Stimulated activated CD4-positive, alpha-beta T cell treated with anti-CD3 and anti-CD28 coated beads, Interleukin-4, amount 100 ng/mL, for 1 hour (primary cell): ENCODE results near the gene SLC6A18.

Experiments
- DNase-seq: peaks from one replicate; pipeline ENCODE4 v3.0.0-alpha.2; 2020

SLC6A18 gene, protein sequence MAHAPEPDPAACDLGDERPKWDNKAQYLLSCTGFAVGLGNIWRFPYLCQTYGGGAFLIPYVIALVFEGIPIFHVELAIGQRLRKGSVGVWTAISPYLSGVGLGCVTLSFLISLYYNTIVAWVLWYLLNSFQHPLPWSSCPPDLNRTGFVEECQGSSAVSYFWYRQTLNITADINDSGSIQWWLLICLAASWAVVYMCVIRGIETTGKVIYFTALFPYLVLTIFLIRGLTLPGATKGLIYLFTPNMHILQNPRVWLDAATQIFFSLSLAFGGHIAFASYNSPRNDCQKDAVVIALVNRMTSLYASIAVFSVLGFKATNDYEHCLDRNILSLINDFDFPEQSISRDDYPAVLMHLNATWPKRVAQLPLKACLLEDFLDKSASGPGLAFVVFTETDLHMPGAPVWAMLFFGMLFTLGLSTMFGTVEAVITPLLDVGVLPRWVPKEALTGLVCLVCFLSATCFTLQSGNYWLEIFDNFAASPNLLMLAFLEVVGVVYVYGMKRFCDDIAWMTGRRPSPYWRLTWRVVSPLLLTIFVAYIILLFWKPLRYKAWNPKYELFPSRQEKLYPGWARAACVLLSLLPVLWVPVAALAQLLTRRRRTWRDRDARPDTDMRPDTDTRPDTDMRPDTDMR

DNA sequence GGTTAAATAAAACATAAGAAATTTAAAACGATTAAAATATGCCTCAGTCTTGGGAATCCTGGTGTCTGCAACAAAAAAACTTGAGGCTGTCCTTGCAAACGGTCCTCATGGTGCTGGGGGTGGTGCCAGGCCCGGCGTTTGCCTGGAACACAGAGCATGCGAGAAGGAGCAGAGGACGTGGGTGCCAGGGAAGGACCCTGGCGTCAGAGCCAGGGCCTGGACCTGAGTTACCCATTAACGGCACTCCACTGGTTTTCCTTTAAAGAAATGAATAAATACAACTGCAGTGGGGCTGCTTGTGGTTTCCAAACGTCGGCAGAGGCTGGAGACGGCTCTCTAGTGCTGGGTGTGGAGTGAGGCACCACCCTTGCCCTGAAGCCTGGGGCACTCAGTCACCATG, at the start of gene SLC6A18:
SLC6A18 (plus strand) TSS at position 301 of the 400 bp plus-strand sequence; CDS start at position 398, 97 bp downstream.
- no peak for DNase-seq

GRCh38 chr5:1175801-1176472, 49.2 kb upstream of the SLC6A18 start:
- DNase-seq: no peak

DNA sequence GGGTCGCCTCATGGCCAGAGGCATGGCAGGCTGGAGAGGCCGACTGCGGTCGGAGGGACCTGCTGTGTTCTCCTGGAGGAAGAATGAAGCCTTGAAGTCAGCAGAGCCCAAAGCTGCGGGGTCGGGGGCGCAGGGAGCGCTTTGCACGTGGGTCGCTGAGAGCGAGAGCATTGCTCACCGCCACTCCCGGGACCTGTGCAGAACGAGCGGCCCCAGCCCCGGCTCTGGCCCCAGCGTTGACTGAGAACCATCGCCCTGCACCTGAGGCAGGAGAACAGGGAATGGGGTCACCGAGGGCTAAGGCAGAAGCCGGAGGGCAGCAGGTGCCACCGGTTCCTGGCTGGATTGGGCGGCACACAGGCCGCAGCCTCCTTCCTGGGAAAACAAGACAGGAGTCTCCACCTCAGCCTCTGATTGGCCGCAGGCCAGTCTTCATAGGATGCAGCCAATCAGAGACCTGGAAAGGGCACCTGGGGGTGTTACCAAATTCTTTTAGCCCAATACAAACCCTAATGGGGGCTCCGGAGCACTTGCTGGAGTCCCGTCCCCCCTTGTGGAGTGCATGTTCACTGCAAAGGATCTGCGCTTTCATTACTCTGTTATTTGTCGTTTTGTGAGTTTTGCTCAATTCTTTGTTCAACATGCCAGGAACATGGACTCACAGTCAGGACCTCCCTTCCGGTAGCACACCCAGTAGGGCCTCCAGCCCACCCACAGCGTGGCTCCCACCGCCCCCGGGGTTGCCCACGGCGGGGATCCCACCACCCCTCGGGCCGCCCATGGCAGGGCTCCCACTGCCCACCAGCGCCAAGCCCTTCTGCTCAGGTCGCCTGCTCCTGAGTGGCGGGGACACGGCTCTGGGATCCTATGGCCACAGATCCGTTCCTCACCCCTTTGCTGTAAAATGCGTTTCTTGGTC, 48.4 kb upstream of the SLC6A18 start:
- no peak for DNase-seq

GRCh38 chr5:1177826-1178528, 47.2 kb upstream of the SLC6A18 start:
- DNase-seq: no peak

DNA sequence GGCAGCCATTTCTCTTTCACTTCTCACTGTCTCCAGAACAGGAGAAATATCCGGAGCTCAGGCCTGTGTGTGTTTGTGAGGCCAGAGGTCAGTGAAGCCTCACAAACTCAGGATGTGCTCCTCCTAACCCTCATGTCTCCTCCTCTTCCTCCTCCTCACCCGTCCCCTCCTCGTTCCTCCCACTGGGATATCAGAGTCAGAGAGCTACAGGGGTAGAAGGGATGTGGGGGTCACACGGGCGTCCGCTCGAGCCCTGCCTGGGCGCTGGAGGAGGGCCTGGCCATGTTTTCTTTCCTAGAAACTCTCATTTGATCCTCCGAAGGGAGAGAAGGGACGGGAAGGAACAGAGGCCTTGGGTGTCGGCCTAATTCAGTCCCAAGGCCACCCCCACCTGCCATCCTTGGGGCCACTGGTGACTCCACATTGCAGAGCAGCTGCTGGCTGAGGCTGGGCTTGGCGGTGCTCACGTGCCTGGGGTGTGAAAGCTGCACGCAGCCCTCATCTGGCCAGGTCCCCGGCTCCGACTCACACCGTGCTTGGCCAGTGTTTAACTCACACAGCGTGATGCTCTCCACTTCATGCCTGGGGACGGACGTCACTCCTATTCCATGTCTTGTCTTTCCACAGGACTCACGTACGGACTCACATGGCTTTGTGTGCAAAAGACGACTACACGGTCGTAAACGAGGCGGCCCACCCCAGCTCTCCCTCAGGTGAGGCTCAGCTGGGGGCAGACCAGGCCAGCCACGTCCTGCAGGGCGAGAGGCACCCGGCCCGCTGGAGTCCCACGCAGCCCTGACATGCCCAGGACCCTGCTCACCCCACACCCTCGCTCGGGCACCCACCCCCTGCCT, 46.4 kb upstream of the SLC6A18 start:
- no peak for DNase-seq

DNA sequence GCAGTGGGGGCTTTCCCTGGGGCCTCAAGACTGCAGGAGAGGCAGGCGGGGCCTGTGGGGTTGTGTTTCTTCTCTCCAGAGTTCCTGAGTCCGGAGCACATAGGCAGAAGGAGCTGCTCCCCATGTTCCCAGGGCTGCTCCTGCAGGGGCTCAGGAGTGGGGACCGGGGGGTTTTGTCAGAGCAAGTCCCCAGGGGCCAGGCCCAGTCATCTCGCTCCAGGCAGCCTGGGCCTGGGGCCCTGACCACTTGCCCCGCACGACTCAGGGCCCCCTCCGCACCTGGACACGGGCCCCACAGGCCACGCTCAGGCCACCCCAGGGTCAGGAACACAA, 45.8 kb upstream of the SLC6A18 start:
- DNase-seq: no peak

GRCh38 chr5:1180096-1180495, 45.1 kb upstream of the SLC6A18 start:
- DNase-seq: no peak

DNA sequence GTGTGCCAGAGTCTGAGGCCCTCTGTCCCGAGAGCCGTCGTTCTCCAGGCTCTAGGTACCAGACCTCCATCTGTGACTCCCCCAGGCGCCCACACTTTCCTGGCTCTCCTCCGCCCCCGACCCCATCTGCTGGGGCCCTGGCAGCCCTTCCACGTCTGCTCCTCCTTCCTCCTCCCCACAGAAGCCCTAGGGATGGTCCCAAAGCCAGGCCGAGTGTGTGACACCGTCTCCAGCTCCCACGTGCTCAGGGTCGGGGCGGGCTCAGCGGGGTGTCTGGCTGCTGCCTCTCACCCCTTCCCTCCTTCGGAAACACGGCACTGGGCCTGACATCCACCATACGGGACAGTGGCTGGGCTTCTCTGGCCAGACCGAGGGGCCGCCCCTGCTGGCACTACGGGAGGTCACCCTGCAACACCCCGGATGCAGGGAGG, 44.3 kb upstream of the SLC6A18 start:
- DNase-seq: no peak

DNA sequence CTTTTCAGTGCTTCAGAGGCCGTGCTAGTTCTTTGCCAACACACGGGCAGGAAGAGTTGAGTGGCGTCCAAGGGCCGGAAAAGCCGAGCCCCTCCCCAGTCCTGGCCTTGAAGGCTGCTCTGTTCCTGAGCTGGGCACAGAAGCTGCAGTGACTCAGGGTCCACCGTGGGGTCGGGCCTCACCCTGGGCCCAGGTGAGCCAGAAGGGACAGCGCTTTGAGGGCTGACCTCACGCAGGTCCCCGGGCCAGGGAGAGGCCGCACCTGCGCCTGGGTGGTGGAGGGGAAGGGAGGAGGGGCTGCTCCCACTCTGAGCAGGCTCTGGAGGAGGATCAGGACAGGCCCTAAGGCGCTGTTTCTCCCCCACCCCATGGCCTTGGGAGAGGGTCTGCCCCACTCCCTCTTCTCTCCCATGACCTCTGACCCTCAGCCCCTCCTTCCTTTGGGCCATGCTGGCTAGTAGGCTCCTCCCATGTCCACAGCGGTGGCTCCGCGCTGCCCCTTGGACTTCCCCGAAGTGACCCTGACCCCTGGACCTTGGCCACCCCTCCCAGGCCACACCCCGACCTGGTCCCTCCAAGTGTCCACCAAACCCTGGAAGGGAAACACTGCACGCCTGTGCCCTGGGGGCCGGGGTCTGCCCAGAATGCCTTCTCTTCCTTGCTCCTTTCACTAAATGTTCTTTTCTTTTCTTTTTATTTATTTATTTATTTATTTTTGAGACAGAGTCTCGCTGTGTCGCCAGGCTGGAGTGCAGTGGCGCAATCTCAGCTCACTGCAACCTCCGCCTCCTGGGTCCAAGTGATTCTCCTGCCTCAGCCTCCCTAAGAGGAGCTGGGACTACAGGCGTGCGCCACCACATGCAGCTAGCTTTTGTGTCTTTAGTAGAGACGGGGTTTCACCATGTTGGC, 43.5 kb upstream of the SLC6A18 start:
- no peak for DNase-seq

DNA sequence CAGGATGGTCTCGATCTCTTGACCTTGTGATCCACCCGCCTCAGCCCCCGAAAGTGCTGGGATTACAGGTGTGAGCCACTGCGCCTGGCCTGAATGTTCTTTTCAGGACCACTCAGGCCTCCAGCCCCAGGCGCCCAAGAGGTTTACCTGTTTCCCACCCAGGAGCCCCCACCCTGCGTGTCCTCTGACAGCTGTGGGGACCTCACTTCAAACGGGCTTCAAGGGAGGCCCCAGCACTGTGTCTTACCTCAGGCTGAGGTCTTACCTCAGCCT, 42.9 kb upstream of the SLC6A18 start:
- DNase-seq: no peak

DNA sequence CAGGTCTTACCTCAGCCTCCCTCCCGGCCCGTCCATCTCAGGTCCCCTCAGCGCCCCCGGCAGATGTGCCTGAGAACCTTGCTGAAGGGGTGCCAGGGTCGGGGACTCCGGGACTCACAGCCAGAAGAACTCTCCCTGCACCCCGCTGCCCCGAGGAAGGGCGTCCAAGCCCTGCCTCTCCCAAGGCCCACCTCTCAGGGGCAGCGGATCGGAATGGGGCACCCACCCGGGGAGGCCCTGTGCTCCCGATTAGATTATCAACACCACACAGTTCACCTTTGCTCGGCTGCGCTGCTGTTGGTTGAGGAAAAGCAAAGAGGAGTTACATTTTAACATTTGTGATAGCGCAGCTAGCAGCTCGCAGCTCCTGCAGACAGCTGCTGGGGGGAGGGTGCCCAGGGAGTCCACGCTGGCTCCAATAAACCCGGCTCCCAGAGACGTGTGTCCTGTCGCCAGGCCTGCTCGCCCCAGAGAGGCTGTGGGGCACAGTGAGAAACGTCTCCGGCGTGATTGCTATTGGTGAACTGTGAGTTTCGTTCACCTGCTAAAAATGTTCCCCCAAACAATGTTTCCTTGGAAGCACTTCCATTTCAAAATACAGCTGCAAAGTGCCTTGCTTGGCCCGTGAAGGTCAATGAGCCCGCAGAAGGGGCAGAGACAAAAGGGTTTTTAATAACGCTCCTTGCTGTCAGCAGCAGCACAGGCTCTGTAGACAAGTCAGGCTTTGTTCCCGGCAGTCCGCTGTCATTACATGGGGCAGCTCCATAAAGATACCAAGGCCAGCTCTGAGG, 42.4 kb upstream of the SLC6A18 start:
- no peak for DNase-seq

DNA sequence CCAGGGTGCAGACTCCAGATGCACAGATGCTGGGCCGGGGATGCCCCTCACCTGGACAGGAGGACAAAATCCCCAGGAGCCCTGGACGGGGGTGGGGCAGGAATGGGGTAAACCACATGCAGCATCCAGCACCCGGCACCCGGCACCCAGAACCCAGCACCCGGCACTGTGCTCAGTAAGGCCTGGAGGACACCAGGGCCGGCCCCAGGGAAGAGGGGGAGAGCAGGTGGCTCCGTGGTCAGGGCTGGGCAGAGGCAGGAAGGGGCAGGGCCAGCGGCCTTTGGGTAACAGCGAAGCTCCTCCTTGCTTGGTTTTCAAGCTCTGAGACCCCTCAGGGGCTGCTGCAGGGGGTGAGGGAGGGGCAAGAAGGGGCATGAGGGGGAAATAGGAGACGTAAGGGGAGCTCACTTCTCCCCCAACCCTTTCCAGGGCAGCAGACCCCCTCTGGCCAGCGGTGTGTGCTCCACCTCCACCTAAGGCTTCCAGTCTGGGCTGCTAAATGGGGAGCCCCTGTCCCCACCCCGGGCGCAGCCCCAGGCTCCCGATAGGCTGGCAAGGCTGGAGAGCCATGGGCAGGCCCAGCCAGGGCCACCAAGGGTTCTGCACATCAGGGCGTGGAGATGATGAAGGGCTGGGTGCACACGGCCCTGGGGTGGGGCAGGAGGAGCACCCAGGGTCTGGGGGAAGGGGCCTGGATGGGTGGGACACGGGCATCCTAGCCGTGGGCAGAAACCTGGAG, 41.6 kb upstream of the SLC6A18 start:
- DNase-seq: no peak

DNA sequence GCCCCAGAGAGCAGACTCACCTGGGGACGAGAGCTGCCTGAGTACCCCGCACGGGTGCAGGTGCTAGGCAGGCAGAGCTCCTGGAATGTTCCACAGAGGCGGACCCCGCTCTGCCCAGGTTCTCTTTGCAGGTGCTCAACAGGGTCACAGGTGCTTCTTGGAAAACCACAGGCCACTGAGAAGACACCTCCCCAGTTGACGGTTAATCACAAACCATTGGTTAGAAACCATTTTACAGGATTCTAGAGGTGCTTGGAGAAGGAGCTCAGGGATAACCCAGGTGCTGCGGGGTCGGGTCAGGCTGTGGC, 41.1 kb upstream of the SLC6A18 start:
- DNase-seq: no peak

DNA sequence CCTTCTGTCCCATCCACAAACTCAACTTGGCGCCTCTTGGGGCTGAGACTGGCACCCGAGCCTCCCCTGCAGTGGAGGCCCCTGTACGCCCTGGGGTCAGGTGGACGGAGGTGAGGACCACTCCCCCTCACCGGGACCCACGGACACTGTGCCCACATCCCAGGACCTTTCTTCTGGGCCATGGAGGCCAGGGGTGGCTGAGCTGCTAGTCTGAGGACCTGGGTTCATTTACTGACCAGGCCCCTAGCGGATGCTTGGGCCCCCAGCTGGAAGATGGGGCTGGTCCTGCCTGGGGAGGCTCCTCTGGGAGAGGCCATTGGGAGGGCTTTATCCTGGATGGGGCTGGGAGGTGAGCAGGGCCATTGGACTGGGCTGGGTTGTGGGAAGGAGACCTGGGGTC, 40.7 kb upstream of the SLC6A18 start:
- no peak for DNase-seq

DNA sequence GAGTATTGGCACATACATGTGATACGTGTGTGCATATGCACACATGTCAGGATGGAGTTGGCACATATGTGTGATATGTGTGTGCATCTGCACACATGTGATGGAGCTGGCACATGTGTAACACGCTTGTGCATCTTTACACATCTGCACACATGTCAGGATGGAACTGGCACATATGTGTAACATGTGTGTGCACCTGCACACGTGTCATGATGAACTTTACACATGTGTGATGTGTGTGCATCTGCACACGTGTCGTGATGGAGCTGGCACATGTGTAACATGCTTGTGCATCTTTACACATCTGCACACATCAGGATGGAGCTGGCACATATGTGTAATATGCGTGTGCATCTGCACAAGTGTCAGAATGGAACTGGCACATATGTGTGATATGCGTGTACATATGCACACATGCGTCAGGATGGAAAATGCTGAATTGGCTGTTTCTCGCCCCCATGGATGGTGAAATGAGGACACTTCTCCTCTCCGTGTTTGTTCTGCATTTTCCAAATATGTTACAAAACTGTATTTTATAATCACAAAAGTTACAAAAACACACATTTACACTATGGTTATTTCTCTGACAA, 40.0 kb upstream of the SLC6A18 start:
- DNase-seq: no peak

DNA sequence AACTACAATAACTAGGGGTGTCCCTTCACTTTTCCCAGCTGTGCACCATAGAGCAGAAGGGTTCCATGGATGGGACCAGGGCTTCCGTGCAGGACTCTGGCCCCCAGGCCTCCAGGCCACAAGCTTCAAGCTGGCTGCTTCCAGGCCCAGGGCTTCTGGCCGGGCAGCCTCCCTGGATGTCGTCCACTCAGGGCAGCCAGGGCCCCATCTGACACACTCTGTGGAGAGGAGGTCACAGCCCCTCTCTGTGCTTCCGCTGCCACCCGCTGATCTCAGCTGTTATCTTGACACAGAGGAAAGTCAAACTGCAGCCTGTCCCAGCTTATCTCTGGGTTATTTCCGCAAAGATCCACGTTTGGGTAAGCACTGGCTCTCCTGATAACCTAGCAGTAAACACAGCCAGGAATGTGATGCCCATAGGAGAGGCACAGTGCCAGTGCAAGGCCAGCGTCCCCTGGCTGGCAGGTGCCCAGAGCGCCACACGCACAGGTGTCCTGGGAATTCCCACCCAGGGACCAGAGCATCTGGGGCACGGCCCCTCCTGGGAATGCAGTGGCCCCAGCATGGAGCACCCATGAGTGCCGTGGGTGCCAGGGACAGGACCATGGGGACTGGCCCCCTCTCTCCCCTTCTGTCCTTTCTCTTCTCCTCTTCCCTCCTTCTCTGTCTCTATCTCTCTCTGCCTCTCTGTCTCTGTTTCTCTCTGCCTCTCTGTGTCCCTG, 39.4 kb upstream of the SLC6A18 start:
- DNase-seq: no peak

DNA sequence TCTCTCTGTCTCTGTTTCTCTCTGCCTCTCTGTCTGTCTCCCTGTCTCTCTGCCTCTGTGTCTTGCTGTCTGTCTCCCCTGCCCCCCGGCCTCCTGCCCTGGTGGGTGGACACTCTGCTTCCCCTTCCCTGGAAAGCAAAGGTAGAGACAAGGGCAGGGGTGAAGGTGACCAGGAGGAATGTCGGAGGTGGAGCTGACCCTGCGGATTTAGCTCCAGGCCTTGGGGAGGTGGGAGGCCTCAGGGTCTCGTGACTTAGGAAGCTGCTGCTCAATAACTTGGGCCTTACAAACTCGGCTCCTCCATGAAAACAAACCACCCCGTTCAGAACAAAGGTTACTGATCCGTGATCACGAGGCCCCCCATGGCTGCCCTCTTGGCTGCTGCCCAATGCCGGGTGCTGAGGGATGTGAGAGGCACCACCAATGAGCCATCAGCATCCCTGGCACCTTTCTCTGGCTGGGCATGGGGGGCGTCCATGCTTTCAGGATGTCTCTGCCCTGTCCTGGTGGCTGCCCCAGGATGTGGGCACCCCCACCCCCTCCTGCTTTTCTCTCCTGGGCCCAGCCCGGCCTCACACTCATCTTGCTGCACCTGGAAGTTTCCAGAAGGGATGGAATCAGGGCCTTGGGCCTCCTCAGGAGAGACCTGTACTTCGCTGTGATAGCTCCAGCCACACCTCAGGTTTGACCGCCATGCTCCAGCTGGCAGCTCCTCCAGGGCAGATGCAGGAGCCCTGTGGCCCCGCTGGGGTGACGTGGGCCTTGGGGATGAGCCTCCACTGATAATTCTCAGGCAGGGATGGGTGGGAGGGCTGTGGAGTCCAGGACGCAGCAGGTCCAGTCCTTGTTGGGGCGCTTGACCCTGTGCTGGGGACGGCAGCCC, 38.6 kb upstream of the SLC6A18 start:
- DNase-seq: no peak
